Measurements from ENCODE around the gene HPSE2.

HPSE2 gene

GRCh38 chr10:98831391-98831790 lies 404.3 kb downstream of the HPSE2 start:
- DNase-seq, result no peak

GRCh38 chr10:98825741-98826140 lies 409.9 kb downstream of the HPSE2 start:
- no peak for DNase-seq

GRCh38 chr10:98817396-98817795 lies 418.3 kb downstream of the HPSE2 start:
- DNase-seq, result no peak

- no peak for DNase-seq
Observed at GRCh38 chr10:98815039-98815885, 420.4 kb downstream of the HPSE2 start.

GRCh38 chr10:98814470-98814869 lies 421.2 kb downstream of the HPSE2 start:
- no peak for DNase-seq

- no peak for DNase-seq
Observed at GRCh38 chr10:98808282-98808892, 427.3 kb downstream of the HPSE2 start.

- DNase-seq, result no peak
Observed at GRCh38 chr10:98800263-98800662, 435.4 kb downstream of the HPSE2 start.

GRCh38 chr10:98795467-98795866 lies 440.2 kb downstream of the HPSE2 start:
- no peak for DNase-seq

GRCh38 chr10:98790817-98791216 lies 444.8 kb downstream of the HPSE2 start:
- no peak for DNase-seq

- no peak for DNase-seq
Observed at GRCh38 chr10:98778277-98778759, 457.3 kb downstream of the HPSE2 start.

GRCh38 chr10:98758463-98758862 lies 477.2 kb downstream of the HPSE2 start:
- no peak for DNase-seq

GRCh38 chr10:98748298-98748697 lies 487.4 kb downstream of the HPSE2 start:
- no peak for DNase-seq

GRCh38 chr10:98745645-98746044 lies 490.0 kb downstream of the HPSE2 start:
- no peak for DNase-seq

GRCh38 chr10:98720551-98720950 lies 515.1 kb downstream of the HPSE2 start:
- DNase-seq, result no peak

- no peak for DNase-seq
Observed at GRCh38 chr10:98713586-98713985, 522.1 kb downstream of the HPSE2 start.

- no peak for DNase-seq
Observed at GRCh38 chr10:98696516-98696915, 539.1 kb downstream of the HPSE2 start.

GRCh38 chr10:98694883-98695282 lies 540.8 kb downstream of the HPSE2 start:
- no peak for DNase-seq

- DNase-seq, result no peak
Observed at GRCh38 chr10:98694014-98694413, 541.6 kb downstream of the HPSE2 start.

- DNase-seq, result no peak
Observed at GRCh38 chr10:98687685-98688084, 548.0 kb downstream of the HPSE2 start.

- no peak for DNase-seq
Observed at GRCh38 chr10:98684019-98684899, 551.4 kb downstream of the HPSE2 start.

GRCh38 chr10:98676895-98677294 lies 558.8 kb downstream of the HPSE2 start:
- no peak for DNase-seq

GRCh38 chr10:98675902-98676301 lies 559.8 kb downstream of the HPSE2 start:
- DNase-seq, result no peak

- no peak for DNase-seq
Observed at GRCh38 chr10:98673171-98673782, 562.4 kb downstream of the HPSE2 start.

All from activated effector memory CD4-positive, alpha-beta T cell treated with anti-CD3 and anti-CD28 coated beads, Interleukin-2, amount 50 U/mL, for 16 hours (primary cell).